T-helper 2 cell (primary cell): ENCODE results near the gene REEP1.

ENCODE experiments used
- DNase-seq, 5 experiments: peaks; one replicate each; pipeline versions ENCODE4 v3.0.0 to v3.0.0-alpha.2; 2012 to 2022

The REEP1 gene

GRCh38 chr2:86305915-86306254, 31.5 kb downstream of the REEP1 start:
- DNase-seq = no peak

GRCh38 chr2:86305195-86305914, 32.1 kb downstream of the REEP1 start:
- no peak for DNase-seq

- DNase-seq = no peak
Measured at GRCh38 chr2:86304416-86304815, 33.0 kb downstream of the REEP1 start.

- DNase-seq = no peak
Measured at GRCh38 chr2:86302320-86302719, 35.1 kb downstream of the REEP1 start.

GRCh38 chr2:86301711-86302202, 35.7 kb downstream of the REEP1 start:
- DNase-seq = no peak

GRCh38 chr2:86301009-86301408, 36.4 kb downstream of the REEP1 start:
- no peak for DNase-seq

GRCh38 chr2:86300496-86300895, 36.9 kb downstream of the REEP1 start:
- DNase-seq = no peak

- DNase-seq = no peak
Measured at GRCh38 chr2:86298411-86299390, 38.7 kb downstream of the REEP1 start.

- DNase-seq = peak in 1 of 5 experiments; percentile 47
Measured at GRCh38 chr2:86297382-86298147, 39.9 kb downstream of the REEP1 start.

- DNase-seq = no peak
Measured at GRCh38 chr2:86296947-86297346, 40.5 kb downstream of the REEP1 start.

- DNase-seq = no peak
Measured at GRCh38 chr2:86295066-86295465, 42.4 kb downstream of the REEP1 start.

GRCh38 chr2:86293612-86294011, 43.8 kb downstream of the REEP1 start:
- no peak for DNase-seq

- no peak for DNase-seq
Measured at GRCh38 chr2:86292571-86293515, 44.6 kb downstream of the REEP1 start.

- DNase-seq = no peak
Measured at GRCh38 chr2:86291328-86291662, 46.1 kb downstream of the REEP1 start.

GRCh38 chr2:86290596-86291327, 46.7 kb downstream of the REEP1 start:
- no peak for DNase-seq

GRCh38 chr2:86286516-86286915, 50.9 kb downstream of the REEP1 start:
- no peak for DNase-seq

GRCh38 chr2:86285981-86286380, 51.4 kb downstream of the REEP1 start:
- DNase-seq = no peak

GRCh38 chr2:86285571-86285970, 51.9 kb downstream of the REEP1 start:
- DNase-seq = no peak

GRCh38 chr2:86284987-86285386, 52.4 kb downstream of the REEP1 start:
- DNase-seq = no peak

- no peak for DNase-seq
Measured at GRCh38 chr2:86284401-86284841, 53.0 kb downstream of the REEP1 start.

- DNase-seq = no peak
Measured at GRCh38 chr2:86283411-86284030, 53.9 kb downstream of the REEP1 start.
